GM12865 (cell line): ENCODE results near the gene CPEB4.

Experiments used
- DNase-seq: peaks from one replicate; pipeline ENCODE4 v3.0.0; 2010; ENCODE audit warnings: low read depth
- H3K4me3 ChIP-seq: 2 replicates; pipeline ENCODE4 v1.5.1; 2011; ENCODE audit warnings: mild to moderate bottlenecking, low read depth, low read length, control low read depth
- CTCF ChIP-seq: IDR thresholded peaks from 2 replicates; pipeline ENCODE4 v1.5.1; 2011; ENCODE audit warnings: low read length, control low read depth, low read depth, inconsistent platforms; ENCODE audit not compliant: insufficient read depth; ENCODE audit errors: missing control alignments

The CPEB4 gene

GRCh38 chr5:173988554-173989431 lies 100.6 kb downstream of the CPEB4 start, which contains the start of gene C5orf47:
Gene C5orf47, plus strand, starts transcription at chr5:173989170. Its CDS starts 94 bp downstream, at chr5:173989264.
- DNase-seq = no peak
- no peak for TF ChIP-seq CTCF
- no peak within 1 kb of the TSS for H3K4me3 ChIP-seq

GRCh38 chr5:173989432-173990082 lies 101.4 kb downstream of the CPEB4 start:
- H3K4me3 ChIP-seq = no peak overlapping the region
- DNase-seq = no peak
- TF ChIP-seq CTCF = no peak

GRCh38 chr5:173997331-173997730 lies 109.2 kb downstream of the CPEB4 start:
- DNase-seq = no peak
- no peak for TF ChIP-seq CTCF
- H3K4me3 ChIP-seq = no peak overlapping the region

- H3K4me3 ChIP-seq = no peak overlapping the region
- TF ChIP-seq CTCF = no peak
- DNase-seq = no peak
These were observed 110.4 kb downstream of the CPEB4 start for GRCh38 chr5:173998531-173998930.

GRCh38 chr5:174000076-174000475 lies 111.9 kb downstream of the CPEB4 start:
- H3K4me3 ChIP-seq = no peak overlapping the region
- TF ChIP-seq CTCF = no peak
- DNase-seq = no peak

- no peak overlapping the region for H3K4me3 ChIP-seq
- no peak for TF ChIP-seq CTCF
- DNase-seq = no peak
These were observed 115.6 kb downstream of the CPEB4 start for GRCh38 chr5:174003795-174004194.
